Esophagus muscularis mucosa (tissue), 4 donors: ENCODE data around the gene PRKCQ.

Experiments used
- EP300 ChIP-seq: sonication (generic); formaldehyde crosslinking; IDR thresholded peaks from one replicate; pipeline ENCODE4 v1.6.1; 2017; ENCODE audit warnings: antibody characterized with exemption
- POLR2A ChIP-seq: fragments of 450-650 bp; IDR thresholded peaks from one replicate; pipeline ENCODE4 v1.6.1; 2017; ENCODE audit warnings: antibody characterized with exemption, moderate library complexity, mild to moderate bottlenecking, low read depth
- POLR2AphosphoS5 ChIP-seq, 2 donors: sonication (generic); formaldehyde crosslinking; IDR thresholded peaks; one replicate each; pipeline ENCODE4 v1.6.1; 2017; ENCODE audit warnings: antibody characterized with exemption in 2 of 2
- TF ChIP-seq, protein P1 (sequence below), 3 experiments: fragments of 200-600 bp in 2 of 3; fragments of 450-650 bp in 1 of 3; sonication (generic) in 2 of 3; IDR thresholded peaks; one replicate each; pipeline ENCODE4 v1.5.1; 2017 to 2019; ENCODE audit warnings: antibody characterized with exemption in 3 of 3, mild to moderate bottlenecking in 2 of 3, moderate library complexity in 1 of 3

GRCh38 chr10:6416892-6417512 lies 163.1 kb downstream of the PRKCQ start:
- TF ChIP-seq, protein P1, sequence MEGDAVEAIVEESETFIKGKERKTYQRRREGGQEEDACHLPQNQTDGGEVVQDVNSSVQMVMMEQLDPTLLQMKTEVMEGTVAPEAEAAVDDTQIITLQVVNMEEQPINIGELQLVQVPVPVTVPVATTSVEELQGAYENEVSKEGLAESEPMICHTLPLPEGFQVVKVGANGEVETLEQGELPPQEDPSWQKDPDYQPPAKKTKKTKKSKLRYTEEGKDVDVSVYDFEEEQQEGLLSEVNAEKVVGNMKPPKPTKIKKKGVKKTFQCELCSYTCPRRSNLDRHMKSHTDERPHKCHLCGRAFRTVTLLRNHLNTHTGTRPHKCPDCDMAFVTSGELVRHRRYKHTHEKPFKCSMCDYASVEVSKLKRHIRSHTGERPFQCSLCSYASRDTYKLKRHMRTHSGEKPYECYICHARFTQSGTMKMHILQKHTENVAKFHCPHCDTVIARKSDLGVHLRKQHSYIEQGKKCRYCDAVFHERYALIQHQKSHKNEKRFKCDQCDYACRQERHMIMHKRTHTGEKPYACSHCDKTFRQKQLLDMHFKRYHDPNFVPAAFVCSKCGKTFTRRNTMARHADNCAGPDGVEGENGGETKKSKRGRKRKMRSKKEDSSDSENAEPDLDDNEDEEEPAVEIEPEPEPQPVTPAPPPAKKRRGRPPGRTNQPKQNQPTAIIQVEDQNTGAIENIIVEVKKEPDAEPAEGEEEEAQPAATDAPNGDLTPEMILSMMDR (IDR thresholded peaks at IDR 0.05), result peak; percentile 47 to 64 (median 63)
- TF ChIP-seq POLR2AphosphoS5 (IDR thresholded peaks at IDR 0.05), result no peak
- TF ChIP-seq POLR2A, result no peak
- TF ChIP-seq EP300, result no peak
